Measurements from ENCODE around the gene HUWE1.
"Not testable (repeated sequence)": the region's sequence is repeated elsewhere in the genome, so short reads cannot be mapped to it uniquely, and the experiment has no call there.

HUWE1 gene, protein sequence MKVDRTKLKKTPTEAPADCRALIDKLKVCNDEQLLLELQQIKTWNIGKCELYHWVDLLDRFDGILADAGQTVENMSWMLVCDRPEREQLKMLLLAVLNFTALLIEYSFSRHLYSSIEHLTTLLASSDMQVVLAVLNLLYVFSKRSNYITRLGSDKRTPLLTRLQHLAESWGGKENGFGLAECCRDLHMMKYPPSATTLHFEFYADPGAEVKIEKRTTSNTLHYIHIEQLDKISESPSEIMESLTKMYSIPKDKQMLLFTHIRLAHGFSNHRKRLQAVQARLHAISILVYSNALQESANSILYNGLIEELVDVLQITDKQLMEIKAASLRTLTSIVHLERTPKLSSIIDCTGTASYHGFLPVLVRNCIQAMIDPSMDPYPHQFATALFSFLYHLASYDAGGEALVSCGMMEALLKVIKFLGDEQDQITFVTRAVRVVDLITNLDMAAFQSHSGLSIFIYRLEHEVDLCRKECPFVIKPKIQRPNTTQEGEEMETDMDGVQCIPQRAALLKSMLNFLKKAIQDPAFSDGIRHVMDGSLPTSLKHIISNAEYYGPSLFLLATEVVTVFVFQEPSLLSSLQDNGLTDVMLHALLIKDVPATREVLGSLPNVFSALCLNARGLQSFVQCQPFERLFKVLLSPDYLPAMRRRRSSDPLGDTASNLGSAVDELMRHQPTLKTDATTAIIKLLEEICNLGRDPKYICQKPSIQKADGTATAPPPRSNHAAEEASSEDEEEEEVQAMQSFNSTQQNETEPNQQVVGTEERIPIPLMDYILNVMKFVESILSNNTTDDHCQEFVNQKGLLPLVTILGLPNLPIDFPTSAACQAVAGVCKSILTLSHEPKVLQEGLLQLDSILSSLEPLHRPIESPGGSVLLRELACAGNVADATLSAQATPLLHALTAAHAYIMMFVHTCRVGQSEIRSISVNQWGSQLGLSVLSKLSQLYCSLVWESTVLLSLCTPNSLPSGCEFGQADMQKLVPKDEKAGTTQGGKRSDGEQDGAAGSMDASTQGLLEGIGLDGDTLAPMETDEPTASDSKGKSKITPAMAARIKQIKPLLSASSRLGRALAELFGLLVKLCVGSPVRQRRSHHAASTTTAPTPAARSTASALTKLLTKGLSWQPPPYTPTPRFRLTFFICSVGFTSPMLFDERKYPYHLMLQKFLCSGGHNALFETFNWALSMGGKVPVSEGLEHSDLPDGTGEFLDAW (N-terminal part only)

DNA sequence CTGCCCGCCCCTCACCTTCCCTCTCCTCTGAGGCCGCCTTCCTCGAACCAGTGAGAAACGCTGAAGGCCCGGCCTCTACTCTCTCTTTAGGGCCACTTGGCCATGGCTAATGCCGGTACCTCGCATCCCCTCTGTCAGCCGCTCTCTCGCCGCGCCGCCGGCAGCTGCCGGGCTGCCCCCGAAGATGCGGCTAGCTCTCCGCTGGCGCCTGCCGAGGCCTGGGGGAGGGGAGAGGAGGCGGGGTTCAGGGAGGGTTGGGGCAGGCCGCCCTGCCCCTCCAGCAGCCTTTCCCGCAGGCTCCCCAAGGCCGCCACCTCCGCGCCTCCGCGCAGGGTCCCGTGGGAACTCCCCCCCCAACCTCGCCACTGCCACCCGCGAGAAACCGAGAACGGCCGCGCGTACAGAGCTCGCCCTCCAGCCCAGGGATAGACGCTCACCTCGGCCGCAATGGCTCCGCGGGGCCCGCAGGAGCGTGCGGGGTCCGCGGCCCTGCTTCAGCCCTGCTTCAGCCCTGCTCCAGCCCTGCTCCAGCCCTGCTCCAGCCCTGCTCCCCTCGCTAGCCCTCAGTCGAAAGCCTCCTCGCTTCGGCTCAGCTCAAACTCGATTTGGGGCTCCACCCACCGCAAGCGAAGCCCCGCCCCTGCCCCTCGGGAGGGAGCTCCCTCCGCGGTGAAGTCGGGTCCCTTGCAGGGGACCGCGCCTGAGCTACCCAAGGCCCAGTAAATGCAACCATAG is at the start of gene HUWE1:
Gene HUWE1 (minus strand): TSS at position 569 of the 735 bp plus-strand sequence. CDS start 32,612 bp downstream, outside the sequence.
- DNase-seq: peak; percentile 88

DNA sequence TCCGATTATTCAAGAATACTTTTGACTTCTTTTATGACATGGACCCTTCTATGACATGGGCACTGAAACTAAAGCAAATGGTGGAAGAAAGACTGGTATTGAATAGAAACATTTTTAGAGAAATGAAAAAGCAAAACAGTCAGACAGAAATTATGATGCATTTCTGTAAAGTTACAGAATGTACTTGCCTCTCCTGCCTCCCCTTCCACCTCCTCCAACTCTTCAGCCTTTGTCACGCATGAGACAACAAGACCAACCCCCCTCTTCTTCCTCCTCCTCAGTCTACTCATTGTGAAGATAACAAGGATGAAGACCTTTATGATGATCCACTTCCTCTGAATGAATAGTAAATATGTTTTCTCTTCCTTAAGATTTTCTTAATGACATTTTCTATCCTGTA is 46.3 kb upstream of the HUWE1 start:
- peak; percentile 86 for DNase-seq

DNA sequence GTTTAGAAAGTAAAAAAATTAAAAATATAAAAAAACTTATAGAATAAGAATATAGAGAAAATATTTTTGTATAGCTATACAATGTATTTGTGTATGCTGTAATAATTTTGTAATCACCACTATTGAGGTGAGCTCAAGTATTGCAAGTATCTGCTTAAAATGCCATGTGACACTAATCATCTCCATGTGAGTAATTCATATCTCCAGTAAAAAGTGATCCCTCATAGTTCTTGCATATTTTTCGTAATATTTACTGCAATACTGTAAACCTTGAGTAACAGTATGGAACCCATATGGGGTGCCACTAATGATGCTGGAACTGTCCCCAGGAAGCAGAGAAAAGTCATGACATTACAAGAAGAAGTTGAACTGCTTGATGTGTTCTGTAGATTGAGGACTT is 43.2 kb upstream of the HUWE1 start:
- DNase-seq: no peak

DNA sequence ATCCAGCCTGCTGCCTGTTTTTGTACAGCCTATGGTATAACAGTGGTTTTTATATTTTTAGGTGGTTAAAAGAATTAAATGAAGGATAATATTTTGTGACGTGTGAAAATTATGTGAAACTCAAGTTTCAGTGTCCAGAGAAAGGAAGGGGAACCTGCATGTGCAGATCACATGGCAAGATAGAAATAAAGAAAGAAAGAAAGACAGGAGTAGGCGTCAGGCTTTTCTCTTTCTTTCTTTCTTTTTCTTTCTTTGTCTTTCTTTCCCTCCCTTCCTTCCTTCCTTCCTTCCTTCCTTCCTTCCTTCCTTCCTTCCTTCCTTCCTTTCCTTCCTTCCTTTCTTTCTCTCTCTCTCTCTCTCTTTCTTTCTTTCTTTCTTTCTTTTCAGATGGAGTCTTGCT is 42.0 kb upstream of the HUWE1 start:
- DNase-seq: no peak

DNA sequence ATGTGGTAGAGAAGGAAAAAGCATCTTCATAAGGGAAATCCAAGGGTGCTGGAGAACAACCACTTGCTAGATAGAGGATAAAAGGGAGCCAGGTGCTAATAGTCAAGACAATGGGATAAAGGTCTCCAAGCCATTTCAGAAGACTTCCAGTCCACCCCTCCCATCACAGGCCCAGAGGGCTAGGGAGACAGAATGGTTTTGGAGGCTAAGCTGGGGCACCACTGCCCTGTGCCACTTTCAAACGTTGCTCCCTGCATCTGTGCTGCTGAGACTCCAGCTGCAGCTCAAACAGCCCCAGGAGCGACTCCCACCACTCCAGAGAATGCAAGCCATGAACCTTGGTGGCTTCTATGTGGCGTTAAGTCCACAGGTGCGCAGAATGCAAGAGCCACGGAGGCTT is 38.4 kb upstream of the HUWE1 start:
- DNase-seq: no peak

DNA sequence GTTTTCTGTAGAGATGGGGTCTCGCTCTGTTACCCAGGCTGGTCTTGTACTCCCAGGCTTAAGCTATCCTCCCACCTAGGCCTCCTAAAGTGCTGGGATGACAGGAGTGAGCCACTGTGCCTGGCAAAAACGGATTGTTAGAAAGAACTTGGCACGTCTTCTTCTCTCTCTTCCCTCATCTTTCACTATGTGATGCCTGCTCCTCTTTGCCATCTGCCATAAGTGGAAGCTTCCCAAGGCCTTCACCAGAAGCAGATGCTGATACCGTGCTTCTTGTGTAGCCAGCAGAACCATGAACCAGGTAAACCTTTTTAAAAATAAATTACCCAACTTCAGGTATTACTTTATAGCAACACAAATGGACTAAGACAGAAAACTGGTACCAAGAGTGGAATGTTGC is 36.9 kb upstream of the HUWE1 start:
- no peak for DNase-seq

DNA sequence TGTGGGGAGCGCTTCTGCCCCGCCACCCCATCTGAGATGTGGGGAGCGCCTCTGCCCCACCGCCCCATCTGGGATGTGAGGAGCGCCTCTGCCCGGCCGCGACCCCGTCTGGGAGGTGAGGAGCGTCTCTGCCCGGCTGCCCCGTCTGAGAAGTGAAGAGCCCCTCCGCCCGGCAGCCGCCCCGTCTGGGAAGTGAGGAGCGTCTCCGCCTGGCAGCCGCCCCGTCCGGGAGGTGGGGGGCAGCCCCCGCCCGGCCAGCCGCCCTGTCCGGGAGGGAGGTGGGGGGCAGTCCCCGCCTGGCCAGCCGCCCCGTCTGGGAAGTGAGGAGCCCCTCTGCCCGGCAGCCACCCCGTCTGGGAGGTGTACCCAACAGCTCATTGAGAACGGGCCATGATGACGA is 35.1 kb upstream of the HUWE1 start:
- DNase-seq: not testable (repeated sequence)

DNA sequence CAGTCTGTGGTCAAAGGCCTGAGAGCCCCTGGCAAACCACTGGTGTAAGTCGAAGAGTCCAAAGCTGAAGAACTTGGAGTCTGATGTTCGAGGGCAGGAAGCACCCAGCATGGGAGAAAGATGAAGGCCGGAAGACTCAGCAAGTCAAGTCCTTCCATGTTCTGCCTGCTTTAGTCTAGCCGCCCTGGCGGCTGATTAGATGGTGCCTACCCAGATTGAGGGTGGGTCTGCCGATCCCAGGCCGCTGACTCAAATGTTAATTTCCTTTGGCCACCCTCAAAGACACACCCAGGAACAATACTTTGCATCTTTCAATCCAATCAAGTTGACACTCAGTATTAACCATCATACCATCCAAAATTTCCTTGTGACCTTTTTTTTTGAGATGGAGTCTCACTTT is 33.1 kb upstream of the HUWE1 start:
- peak; percentile 50 for DNase-seq

DNA sequence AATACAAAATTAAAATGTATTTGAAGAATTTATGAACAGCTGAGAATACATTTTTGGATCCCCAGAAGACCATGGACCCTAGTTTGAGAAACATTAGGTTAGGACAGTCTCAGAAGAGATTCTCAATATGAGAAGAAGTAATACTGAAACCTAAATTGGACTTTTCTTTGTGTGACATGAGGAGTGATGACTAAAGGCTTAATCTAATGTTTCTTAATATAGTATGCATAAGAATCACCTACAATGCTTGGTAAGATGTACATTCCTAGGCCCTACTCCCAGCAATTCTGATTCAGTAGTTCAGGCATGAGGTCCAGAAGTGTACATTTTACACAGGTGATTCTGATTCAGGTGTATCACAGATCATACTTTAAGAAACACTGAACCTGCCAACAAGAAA is 31.6 kb upstream of the HUWE1 start:
- peak; percentile 59 for DNase-seq

DNA sequence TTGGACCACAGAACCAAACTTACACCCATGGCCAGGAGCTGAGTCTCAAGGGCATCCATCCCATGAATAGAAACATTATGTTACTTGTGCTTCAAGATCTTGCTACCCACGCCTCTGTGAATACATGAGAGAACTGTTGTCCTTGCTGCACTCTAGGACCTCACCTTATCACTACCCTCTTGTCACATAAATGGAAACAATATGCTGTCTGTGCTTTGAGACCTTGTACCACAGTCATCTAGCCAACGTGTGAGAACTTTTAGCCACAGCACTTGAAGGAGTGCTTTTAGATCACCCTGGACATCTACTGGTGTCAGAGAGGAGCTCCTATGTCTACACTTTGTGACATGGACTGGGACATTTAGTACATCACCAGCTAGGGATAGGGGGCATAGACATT is 30.7 kb upstream of the HUWE1 start:
- peak; percentile 47 for DNase-seq

DNA sequence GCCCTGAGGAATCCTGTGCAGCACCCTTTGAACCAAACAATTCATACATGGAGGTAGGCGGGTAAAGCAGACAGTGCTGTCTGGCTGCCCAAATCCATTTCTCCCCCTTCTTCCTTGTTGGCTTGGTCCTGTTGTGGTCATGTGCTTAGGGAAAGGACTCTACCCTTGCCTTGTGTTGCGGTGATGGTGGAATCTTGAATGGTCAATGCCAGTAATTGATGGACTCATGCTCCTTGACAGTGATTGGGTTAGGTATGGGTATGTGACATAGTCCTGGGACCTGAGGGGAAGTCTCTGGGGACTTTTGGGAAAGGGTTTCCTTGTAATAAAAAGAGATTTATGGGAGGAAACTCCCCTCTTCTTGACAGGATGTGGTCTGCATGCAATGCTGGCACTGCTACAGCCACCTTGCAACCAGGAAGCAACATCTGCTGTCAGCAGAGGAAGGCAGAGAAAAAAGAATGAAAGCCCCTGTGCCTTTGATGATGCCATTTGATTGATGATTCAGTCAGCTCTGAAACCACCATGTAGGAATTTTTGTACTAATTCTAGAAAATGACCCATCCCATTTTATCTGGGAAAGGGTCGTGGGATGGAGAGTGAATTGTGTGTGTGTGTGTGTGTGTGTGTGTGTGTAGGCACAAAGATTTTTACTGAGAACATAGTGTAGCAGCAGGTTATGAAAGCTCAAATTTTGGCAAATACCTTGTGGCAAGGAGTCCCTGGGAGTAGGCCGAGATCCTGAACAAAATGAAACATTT is 30.0 kb upstream of the HUWE1 start:
- peak; percentile 87 for DNase-seq

DNA sequence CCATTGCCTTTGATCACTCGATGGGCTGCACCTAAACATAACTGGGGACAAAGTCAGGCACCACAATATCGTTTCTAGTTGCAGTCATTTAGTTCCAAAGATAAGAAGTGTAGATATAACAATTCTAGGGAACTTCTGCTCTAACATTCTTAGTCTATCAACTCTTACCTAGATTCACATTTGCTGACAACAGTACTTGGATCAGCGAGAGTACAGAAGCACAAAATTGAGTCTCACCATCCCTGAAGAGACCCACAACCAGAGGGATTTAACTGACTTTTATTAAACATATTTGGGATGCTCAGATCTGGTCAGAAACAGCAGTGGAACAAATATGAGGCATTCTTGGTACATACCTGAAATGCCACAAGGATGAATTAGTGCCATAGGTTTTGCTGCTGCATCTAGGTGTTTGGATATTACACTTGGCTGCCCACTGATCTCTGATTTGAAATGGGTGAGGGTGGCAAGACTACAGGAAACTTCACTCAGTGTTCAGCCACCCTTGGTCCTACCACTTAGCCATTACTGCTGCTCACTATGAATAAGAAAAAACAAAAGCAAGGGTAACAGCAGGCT is 28.9 kb upstream of the HUWE1 start:
- DNase-seq: peak; percentile 63

DNA sequence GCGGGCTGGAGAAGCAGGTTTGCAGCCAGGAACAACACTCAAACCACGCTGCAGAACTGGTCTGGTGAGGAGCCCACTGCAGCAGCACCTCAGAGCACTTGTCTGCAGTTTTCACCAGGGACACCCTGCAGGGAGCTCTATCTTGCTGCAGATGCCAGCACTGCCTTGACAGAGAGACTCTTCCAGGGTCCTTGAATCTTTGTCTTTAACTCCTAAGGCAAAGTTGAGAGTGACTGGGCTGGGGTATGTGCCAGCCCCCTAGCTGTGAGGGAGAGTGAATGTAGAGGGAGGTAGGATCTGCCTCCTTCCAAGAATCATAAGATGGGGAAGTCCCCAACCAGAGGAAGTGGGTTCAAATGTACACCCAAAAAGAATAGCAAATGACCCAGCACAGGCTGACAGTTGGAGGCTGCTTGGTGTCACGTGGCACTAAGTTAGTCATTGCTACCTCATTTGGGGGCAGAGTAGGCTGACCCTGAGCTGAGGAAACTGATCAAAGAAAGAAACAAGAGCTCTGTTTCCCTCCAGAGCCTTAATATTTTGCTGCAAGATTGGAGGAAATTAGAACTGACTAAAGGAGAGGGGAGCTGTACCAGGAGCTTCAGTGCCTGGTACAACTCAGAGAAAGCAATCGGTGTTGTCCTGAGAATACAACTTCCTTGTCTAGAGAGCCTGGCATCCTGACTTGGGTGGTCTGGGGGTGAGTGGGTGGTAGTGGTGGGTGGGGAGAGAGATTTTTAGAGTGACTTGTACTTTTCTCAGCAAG is 28.2 kb upstream of the HUWE1 start:
- peak; percentile 94 for DNase-seq

DNA sequence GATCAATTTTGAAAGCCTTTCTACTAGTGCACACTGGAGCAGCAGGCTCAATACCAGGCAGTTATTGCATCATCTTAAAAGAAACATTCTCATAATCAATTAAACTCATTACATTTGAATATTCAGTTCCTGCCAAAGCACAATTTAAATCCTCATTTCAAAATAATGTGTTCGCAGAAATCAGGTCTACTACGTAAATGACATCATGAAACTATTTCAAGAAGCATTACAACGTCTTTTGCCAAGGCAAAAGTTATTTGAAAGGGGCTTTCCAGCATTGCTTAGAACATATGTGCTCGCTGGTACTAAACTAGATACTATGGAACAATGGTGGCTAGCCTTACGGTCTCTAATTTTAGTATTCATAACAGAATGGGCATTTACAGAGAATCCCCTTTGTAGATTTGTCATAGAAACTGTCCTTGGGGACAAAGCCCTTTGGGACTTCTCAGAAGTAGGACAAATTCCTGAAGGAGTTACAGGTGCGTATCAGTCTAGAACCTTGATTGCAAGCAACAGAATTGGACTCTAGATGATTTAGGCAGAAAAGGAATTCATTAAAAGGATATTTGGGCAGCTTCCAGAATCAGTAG is 27.6 kb upstream of the HUWE1 start:
- DNase-seq: peak; percentile 75

DNA sequence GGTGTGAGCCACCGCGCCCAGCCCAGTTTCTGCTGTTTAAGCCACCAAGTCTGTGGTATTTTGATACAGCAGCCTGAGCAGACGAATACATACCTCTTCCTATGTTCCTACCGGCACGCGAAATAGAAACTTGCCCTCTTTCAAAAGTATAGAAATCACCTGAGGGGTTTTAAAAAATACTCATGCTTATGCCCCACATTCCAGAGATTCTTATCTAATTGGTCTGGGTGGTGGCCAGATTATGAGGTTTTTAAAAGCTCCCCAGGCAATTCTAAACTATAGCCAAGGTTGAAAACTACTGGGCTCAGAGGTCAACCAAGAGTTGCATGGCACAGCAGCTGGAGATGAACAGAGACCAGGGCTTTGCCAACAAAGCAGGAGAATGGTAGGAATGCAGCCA is 24.9 kb upstream of the HUWE1 start:
- no peak for DNase-seq

DNA sequence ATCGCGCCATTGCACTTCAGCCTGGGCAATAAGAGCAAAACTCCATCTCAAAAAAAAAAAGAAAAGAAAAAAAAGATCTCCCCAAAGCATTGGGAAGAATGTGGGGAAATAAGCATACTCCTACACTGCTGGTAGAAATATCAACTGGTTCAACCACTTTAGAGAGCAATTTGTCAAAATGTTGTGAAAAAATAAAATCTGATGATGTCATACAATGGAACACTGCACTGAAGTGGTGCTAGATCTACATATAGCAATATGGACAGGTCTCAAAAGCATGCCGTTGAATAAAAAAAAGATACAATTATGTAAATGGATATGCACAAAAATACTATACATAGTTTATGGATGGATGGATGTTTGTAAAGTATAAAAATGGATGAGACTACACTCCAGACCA is 18.3 kb upstream of the HUWE1 start:
- no peak for DNase-seq

DNA sequence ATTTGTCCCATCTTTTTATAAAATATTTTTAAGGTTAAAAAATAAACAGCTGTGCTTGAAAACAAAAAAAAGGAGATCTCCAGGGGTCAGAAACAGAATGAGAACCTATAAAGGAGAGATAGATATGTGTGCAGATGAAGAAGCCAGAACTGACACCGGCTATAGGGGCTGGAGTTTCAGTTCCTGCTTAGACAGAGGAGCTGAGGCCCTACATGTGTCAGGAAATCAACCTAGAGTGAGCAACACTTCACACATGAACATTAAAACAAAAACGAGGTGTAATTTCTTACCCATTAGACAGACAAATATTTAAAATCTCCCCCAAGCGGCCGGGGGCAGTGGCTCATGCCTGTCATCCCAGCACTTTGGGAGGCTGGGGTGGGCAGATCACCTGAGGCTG is 17.8 kb upstream of the HUWE1 start:
- DNase-seq: no peak

DNA sequence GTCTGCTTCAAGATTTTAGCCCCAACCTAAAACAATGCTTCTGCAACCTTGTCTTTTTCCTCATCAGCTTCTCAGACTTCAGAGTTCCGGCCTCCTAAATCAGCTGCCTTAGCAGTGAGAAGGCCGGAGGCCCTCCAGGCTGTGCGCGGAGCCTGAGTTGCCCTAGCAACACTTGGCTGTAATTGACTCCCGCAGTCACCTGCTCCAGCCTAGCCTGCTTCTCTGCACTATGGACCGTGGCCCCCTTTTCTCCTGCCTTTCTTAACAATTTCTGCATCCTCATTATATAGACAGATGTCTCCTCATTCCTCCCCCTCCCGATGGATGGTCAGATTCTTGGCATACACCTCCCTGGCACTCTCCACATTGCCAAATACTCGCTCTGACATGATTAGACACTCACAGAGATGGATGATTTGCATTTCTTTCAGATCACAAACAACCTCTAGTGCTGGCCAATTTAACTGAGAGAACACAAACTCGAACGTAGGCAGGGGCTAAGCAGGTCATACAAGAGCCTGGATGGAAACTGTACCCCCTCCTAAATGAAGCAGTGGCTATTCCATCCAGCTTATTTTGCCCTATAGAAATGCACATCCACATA is 9.5 kb upstream of the HUWE1 start:
- DNase-seq: no peak

DNA sequence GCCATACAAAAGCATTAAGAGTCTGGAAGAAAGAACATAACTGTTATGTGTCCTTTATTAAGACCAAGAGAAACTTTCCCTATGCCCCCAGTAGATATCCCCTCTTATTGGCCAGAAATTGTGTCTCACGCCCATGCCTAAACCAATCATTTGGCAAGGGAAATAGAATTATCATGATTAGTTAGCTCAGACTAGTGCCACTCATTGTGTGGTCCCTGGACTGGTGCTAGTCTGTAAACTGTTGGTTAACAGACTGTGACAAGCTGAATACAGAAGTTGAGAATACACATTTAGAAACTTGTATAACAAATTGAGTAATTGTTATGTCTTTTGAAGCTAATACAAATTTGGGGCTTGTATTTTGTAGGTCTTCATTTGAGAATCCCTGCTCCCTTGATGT is 8.1 kb upstream of the HUWE1 start:
- DNase-seq: no peak

DNA sequence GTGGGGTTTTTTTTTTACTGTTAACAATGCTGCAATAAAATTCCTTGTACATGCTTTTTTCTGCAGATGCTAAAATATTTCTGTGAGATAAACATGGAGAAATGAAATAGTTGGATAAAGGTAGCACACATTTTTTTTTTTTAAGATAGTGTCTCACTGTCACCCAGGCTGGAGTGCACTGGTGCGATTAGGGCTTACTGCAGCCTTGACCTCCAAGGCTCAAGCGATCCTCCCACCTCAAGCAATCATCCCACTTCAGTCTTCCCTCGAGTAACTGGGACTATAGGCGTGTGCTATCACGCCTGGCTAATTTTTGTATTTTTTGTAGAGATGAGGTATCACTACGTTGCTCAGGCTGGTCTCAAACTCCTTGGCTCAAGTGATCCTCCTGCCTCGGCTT is 1.8 kb upstream of the HUWE1 start:
- no peak for DNase-seq

Measured in activated CD4-positive, alpha-beta T cell treated with anti-CD3 and anti-CD28 coated beads, Interleukin-2, Interleukin-6, amounts not matched to agents 100 ng/mL and 50 ng/mL, durations not matched to agents 16 hours and 8 hours (primary cell).